Colonic mucosa (tissue), 4 donors: ENCODE results near the gene CRB2. TPM values are rescaled to one million over a fixed set of nuclear protein-coding genes. Genes with fewer than 3 reads are reported as not detected.

ENCODE experiments used
- DNase-seq: peaks from one replicate; pipeline ENCODE4 v3.0.0-alpha.2; 2020
- H3K27ac ChIP-seq: fragments of 200-600 bp; one replicate; pipeline ENCODE4 v1.8.0; 2021
- H3K27me3 ChIP-seq: fragments of 200-600 bp; one replicate; pipeline ENCODE4 v1.8.0; 2021
- H3K36me3 ChIP-seq: fragments of 200-600 bp; one replicate; pipeline ENCODE4 v1.8.0; 2021
- H3K4me1 ChIP-seq: fragments of 200-600 bp; one replicate; pipeline ENCODE4 v1.8.0; 2021; ENCODE audit warnings: mild to moderate bottlenecking
- H3K4me3 ChIP-seq: fragments of 200-600 bp; one replicate; pipeline ENCODE4 v1.8.0; 2021
- H3K9ac ChIP-seq, 2 donors: one replicate each; pipeline ENCODE4 v1.7.0; 2013; ENCODE audit warnings: control low read depth in 2 of 2, low read depth in 2 of 2, low read length in 2 of 2
- H3K9me3 ChIP-seq: fragments of 200-600 bp; one replicate; pipeline ENCODE4 v1.8.0; 2021
- CTCF ChIP-seq: fragments of 200-600 bp; IDR thresholded peaks from one replicate; pipeline ENCODE4 v1.8.0; 2022; ENCODE audit warnings: antibody characterized with exemption, mild to moderate bottlenecking
- intact Hi-C: fragments of 100-400 bp; cut with DNase I; formaldehyde crosslinking; loops from one replicate; pipeline ENCODE4 v1.14.1; 2022
- total RNA-seq, 2 donors: library from RNA; stranded (reverse); fragmentation: NEBNext Ultra II Directional in 1 of 2; extraction: Animal tissue kit (Norgen Biotek cat#: 25700) in 1 of 2; gene quantifications; one replicate each; pipeline ENCODE4 v1.2.1, GENCODE V29; 2021
- donor health status: healthy.
- donor health status: DM: no; HTN: no; CAD: no.
- donor health status: DM: no; HTN: no; CAD: no.

The CRB2 gene
- total RNA-seq, 2 donors from 2014 or later, result 0.69 to 2.4 TPM

GRCh38 chr9:123365287-123365880, 9.4 kb downstream of the CRB2 start:
- no peaks in the 10 kb centered on the region for H3K27me3 ChIP-seq

GRCh38 chr9:123365881-123366528, 10.0 kb downstream of the CRB2 start:
- H3K9ac ChIP-seq, result no peak overlapping the region
- no peak for TF ChIP-seq CTCF
- no peaks in the 10 kb centered on the region for H3K9me3 ChIP-seq
- intact Hi-C loops, result no loop called here
- H3K27ac ChIP-seq, result no peak overlapping the region
- H3K4me3 ChIP-seq, result no peak overlapping the region
- H3K27me3 ChIP-seq, result no peaks in the 10 kb centered on the region
- H3K4me1 ChIP-seq, result no peaks in the 10 kb centered on the region
- no peak for DNase-seq
- no peaks in the 10 kb centered on the region for H3K36me3 ChIP-seq

More at GRCh38 chr9:123365287-123365880, 9.4 kb downstream of the CRB2 start:
- H3K4me1 ChIP-seq, result peaks cover 3% of the 10 kb centered on the region
- no peak overlapping the region for H3K4me3 ChIP-seq
- H3K9ac ChIP-seq, result no peak overlapping the region
- no peaks in the 10 kb centered on the region for H3K36me3 ChIP-seq
- no peak for TF ChIP-seq CTCF
- no peak for DNase-seq
- intact Hi-C loops, result no loop called here
- H3K9me3 ChIP-seq, result no peaks in the 10 kb centered on the region
- H3K27ac ChIP-seq, result no peak overlapping the region

GRCh38 chr9:123368023-123368422, 12.0 kb downstream of the CRB2 start:
- Histone ChIP-seq H3K9ac (no peak overlapping the region), H3K4me3 (no peak overlapping the region), H3K36me3 (no peaks in the 10 kb centered on the region), H3K27me3 (no peaks in the 10 kb centered on the region), H3K9me3 (no peaks in the 10 kb centered on the region), H3K4me1 (no peaks in the 10 kb centered on the region), H3K27ac (no peak overlapping the region)
- TF ChIP-seq CTCF, result no peak
- intact Hi-C loops, result no loop called here
- DNase-seq, result no peak

GRCh38 chr9:123368536-123369153, 12.6 kb downstream of the CRB2 start:
- H3K27me3 ChIP-seq, result no peaks in the 10 kb centered on the region
- no peaks in the 10 kb centered on the region for H3K36me3 ChIP-seq
- TF ChIP-seq CTCF, result no peak
- H3K9ac ChIP-seq, result no peak overlapping the region
- no peak for DNase-seq
- no peaks in the 10 kb centered on the region for H3K4me1 ChIP-seq
- intact Hi-C loops, result no loop called here
- H3K4me3 ChIP-seq, result no peak overlapping the region
- H3K27ac ChIP-seq, result no peak overlapping the region
- no peaks in the 10 kb centered on the region for H3K9me3 ChIP-seq

GRCh38 chr9:123369296-123369695, 13.3 kb downstream of the CRB2 start:
- no peaks in the 10 kb centered on the region for H3K9me3 ChIP-seq

More at GRCh38 chr9:123369296-123369695, 13.3 kb downstream of the CRB2 start:
- Histone ChIP-seq H3K36me3 (no peaks in the 10 kb centered on the region), H3K27ac (no peak overlapping the region), H3K9ac (no peak overlapping the region), H3K4me1 (peaks cover 1% of the 10 kb centered on the region), H3K4me3 (no peak overlapping the region), H3K27me3 (no peaks in the 10 kb centered on the region)
- intact Hi-C loops, result no loop called here
- DNase-seq, result no peak
- no peak for TF ChIP-seq CTCF
